ENCODE results near the gene FFAR3. TPM values are rescaled to one million over a fixed set of nuclear protein-coding genes. Genes with fewer than 3 reads are reported as not detected.

The FFAR3 gene
- total and polyA plus RNA-seq, 2 of the 13 experiments (the other 11 are each of a cell fraction or from before 2014, with no cell fraction given) = not detected

DNA sequence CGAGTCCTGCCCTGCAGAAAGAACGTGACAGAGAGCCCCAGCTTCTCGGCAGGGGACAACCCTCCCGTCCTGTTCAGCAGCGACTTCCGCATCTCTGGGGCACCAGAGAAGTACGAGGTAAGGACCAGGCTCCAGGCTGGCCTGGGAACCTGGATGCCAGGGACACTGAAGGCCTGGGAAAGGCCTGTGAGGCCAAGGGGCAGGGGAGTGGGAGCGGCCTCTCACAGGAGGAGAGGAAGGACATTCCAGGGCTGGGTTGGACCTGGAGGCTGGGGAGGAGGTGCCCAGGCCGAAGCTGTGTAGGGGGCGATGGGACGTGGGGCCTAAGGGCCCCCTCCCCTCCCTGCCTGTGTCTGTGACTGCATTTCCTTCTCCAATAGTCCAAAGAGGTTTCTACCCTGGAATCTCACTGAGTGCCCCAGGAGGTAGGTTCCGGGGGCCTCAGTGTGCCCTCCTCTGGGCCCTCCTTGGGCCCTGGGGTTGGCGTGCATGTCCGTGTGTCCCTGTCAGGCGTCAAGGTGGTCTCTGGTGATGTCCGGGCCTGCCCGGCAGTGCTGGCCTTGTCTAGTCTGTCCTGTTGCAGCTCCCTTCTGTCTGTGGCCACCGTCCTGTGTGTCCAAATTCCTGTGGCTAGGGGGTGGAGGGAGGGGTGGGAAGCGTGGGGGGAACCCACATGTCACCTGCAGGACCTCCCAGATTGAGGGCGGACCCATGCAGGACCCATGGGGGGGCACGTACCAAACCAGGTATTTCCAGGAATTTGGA lies 46.2 kb upstream of the FFAR3 start:
- no peak for FAIRE-seq
- DNase-seq (ENCODE audit: low spot score) = no peak
- Histone ChIP-seq H3K27ac (ENCODE audit: extremely low read length, insufficient read depth, low read length) (no peak overlapping the region), H4K20me1 (ENCODE audit: insufficient read depth, low read length) (no peaks in the 10 kb centered on the region), H3K4me1 (ENCODE audit: insufficient read depth, low read length) (peaks cover 99% of the 10 kb centered on the region), H3K9ac (ENCODE audit: insufficient read depth, low read depth, low read length) (no peak overlapping the region), H2AFZ (ENCODE audit: low read length) (no peak overlapping the region), H3K79me2 (ENCODE audit: insufficient read depth, low read length) (no peaks in the 10 kb centered on the region), H3K4me2 (ENCODE audit: low read depth, low read length) (no peak overlapping the region), H3K9me3 (ENCODE audit: low read length) (no peaks in the 10 kb centered on the region), H3K27me3 (ENCODE audit: control insufficient read depth in 1 of 2, insufficient read depth in 2 of 2, low read length in 2 of 2) (no peaks in the 10 kb centered on the region), H3K36me3 (replicated peaks in 1 of 2; ENCODE audit: control insufficient read depth in 1 of 2, insufficient read depth in 2 of 2, low read length in 2 of 2) (no peaks in the 10 kb centered on the region), H3K4me3 (replicated peaks in 1 of 3; ENCODE audit: insufficient read depth in 1 of 3, low read depth in 2 of 3, low read length in 3 of 3) (no peak overlapping the region)
- ATAC-seq = no peak
- no peak for TF ChIP-seq TBP (CRISPR knock-in tag; IDR thresholded peaks at IDR 0.05)
- TF ChIP-seq NCOA5 (CRISPR knock-in tag; IDR thresholded peaks at IDR 0.05) = no peak
- TF ChIP-seq, protein P1, sequence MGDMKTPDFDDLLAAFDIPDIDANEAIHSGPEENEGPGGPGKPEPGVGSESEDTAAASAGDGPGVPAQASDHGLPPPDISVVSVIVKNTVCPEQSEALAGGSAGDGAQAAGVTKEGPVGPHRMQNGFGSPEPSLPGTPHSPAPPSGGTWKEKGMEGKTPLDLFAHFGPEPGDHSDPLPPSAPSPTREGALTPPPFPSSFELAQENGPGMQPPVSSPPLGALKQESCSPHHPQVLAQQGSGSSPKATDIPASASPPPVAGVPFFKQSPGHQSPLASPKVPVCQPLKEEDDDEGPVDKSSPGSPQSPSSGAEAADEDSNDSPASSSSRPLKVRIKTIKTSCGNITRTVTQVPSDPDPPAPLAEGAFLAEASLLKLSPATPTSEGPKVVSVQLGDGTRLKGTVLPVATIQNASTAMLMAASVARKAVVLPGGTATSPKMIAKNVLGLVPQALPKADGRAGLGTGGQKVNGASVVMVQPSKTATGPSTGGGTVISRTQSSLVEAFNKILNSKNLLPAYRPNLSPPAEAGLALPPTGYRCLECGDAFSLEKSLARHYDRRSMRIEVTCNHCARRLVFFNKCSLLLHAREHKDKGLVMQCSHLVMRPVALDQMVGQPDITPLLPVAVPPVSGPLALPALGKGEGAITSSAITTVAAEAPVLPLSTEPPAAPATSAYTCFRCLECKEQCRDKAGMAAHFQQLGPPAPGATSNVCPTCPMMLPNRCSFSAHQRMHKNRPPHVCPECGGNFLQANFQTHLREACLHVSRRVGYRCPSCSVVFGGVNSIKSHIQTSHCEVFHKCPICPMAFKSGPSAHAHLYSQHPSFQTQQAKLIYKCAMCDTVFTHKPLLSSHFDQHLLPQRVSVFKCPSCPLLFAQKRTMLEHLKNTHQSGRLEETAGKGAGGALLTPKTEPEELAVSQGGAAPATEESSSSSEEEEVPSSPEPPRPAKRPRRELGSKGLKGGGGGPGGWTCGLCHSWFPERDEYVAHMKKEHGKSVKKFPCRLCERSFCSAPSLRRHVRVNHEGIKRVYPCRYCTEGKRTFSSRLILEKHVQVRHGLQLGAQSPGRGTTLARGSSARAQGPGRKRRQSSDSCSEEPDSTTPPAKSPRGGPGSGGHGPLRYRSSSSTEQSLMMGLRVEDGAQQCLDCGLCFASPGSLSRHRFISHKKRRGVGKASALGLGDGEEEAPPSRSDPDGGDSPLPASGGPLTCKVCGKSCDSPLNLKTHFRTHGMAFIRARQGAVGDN (CRISPR knock-in tag; IDR thresholded peaks at IDR 0.05) = peak; percentile 33; the same call in 1 of the 2 replicates
- no peak for TF ChIP-seq MYNN (CRISPR knock-in tag; IDR thresholded peaks at IDR 0.05; ENCODE audit: low read depth)
- in situ Hi-C loops (cut with HindIII; ENCODE audit: extremely low pct_ligation_motif_present, low pct_unique_long_range_greater_than_20kb) (no loop called here), intact Hi-C loops (cut with micrococcal nuclease; ENCODE audit: unreplicated experiment) (no loop called here)
- 92% methylated on average over 17 of the region's 21 CpGs for WGBS (ENCODE audit: low lambda C conversion rate)
- POLR2A ChIA-PET = no interaction called here
- CTCF ChIA-PET (ENCODE audit: low intra/inter-chr PET ratio, low total read pairs) = no interaction called here
- BruUV-seq (replicated peaks) = no TSS peak
